CD14-positive monocyte (primary cell): Measurements from ENCODE around the gene KBTBD3. TPM values are rescaled to one million over a fixed set of nuclear protein-coding genes. Genes with fewer than 3 reads are reported as not detected.

Source experiments
- DNase-seq, 3 donors: peaks; one replicate each; pipeline ENCODE4 v3.0.0-alpha.2; 2011 to 2022
- H2AFZ ChIP-seq: 2 replicates; pipeline ENCODE4 v1.6.0; 2012; ENCODE audit warnings: mild to moderate bottlenecking, low read depth, low read length, inconsistent platforms; ENCODE audit not compliant: insufficient read depth, poor library complexity, severe bottlenecking
- H3K27ac ChIP-seq, 2 donors: 1 replicate in 1 of 2; 2 replicates in 1 of 2; pipeline ENCODE4 v1.5.1; 2012 to 2013; ENCODE audit warnings: low read length in 2 of 2, control low read depth in 1 of 2, inconsistent platforms in 1 of 2, low read depth in 1 of 2, mild to moderate bottlenecking in 1 of 2
- H3K27me3 ChIP-seq, 2 donors: one replicate each; pipeline versions ENCODE4 v1.6.0 to v1.6.1; 2011 to 2013; ENCODE audit warnings: low read length in 2 of 2; ENCODE audit not compliant: control insufficient read depth in 2 of 2, insufficient read depth in 2 of 2
- H3K36me3 ChIP-seq, 2 donors: replicated peaks in 1 of 2; 1 replicate in 1 of 2; 2 replicates in 1 of 2; pipeline versions ENCODE4 v1.5.1 to v1.6.1; 2012 to 2013; ENCODE audit warnings: low read length in 2 of 2, control low read depth in 1 of 2, inconsistent platforms in 1 of 2, mild to moderate bottlenecking in 1 of 2; ENCODE audit not compliant: insufficient read depth in 2 of 2, control insufficient read depth in 1 of 2
- H3K4me1 ChIP-seq, 2 donors: 1 replicate in 1 of 2; 2 replicates in 1 of 2; pipeline versions ENCODE4 v1.5.1 to v1.6.1; 2012 to 2013; ENCODE audit warnings: low read length in 2 of 2, control low read depth in 1 of 2, inconsistent platforms in 1 of 2, mild to moderate bottlenecking in 1 of 2, moderate library complexity in 1 of 2; ENCODE audit not compliant: insufficient read depth in 2 of 2, control insufficient read depth in 1 of 2
- H3K4me2 ChIP-seq: replicated peaks from 2 replicates; pipeline ENCODE3; 2012; ENCODE audit warnings: low read length, moderate library complexity, mild to moderate bottlenecking; ENCODE audit not compliant: poor library complexity, severe bottlenecking; ENCODE audit errors: extremely low read depth
- H3K4me3 ChIP-seq, 3 experiments: fragments of 200-600 bp in 1 of 3; sonication (generic) in 1 of 3; replicated peaks in 1 of 3; 1 replicate in 2 of 3; 2 replicates in 1 of 3; pipeline ENCODE4 v1.5.1; 2011 to 2013; ENCODE audit warnings: low read length in 3 of 3, mild to moderate bottlenecking in 3 of 3, control low read depth in 2 of 3, low read depth in 2 of 3, inconsistent platforms in 1 of 3, moderate library complexity in 1 of 3
- H3K79me2 ChIP-seq: 2 replicates; pipeline ENCODE4 v1.6.0; 2012; ENCODE audit warnings: mild to moderate bottlenecking, control low read depth, inconsistent platforms, low read length, moderate library complexity; ENCODE audit not compliant: insufficient read depth
- H3K9ac ChIP-seq: 2 replicates; pipeline ENCODE4 v1.6.0; 2017; ENCODE audit warnings: low read length, mild to moderate bottlenecking; ENCODE audit not compliant: insufficient read depth, poor library complexity, severe bottlenecking
- H3K9me3 ChIP-seq, 2 donors: replicated peaks in 1 of 2; 1 replicate in 1 of 2; 2 replicates in 1 of 2; pipeline versions ENCODE4 v1.5.1 to v1.6.1; 2012 to 2013; ENCODE audit warnings: low read length in 2 of 2, control low read depth in 1 of 2; ENCODE audit not compliant: control insufficient read depth in 1 of 2, insufficient read depth in 1 of 2
- H4K20me1 ChIP-seq: 2 replicates; pipeline ENCODE4 v1.6.0; 2012; ENCODE audit warnings: mild to moderate bottlenecking, low read length, control low read depth, moderate library complexity; ENCODE audit not compliant: insufficient read depth
- H3K27ac Mint-ChIP-seq, 7 donors: one replicate each; pipeline ENCODE4 v1.8.0; 2020; ENCODE audit warnings: mild to moderate bottlenecking in 7 of 7, mixed read lengths in 7 of 7, moderate library complexity in 6 of 7, inconsistent platforms in 2 of 7
- H3K27me3 Mint-ChIP-seq, 3 donors: one replicate each; pipeline ENCODE4 v1.8.0; 2021 to 2022; ENCODE audit warnings: low read depth in 3 of 3, mild to moderate bottlenecking in 3 of 3, mixed read lengths in 3 of 3, moderate library complexity in 3 of 3, inconsistent platforms in 1 of 3
- H3K36me3 Mint-ChIP-seq, 2 donors: one replicate each; pipeline ENCODE4 v1.8.0; 2020; ENCODE audit warnings: mixed read lengths in 2 of 2, inconsistent platforms in 1 of 2, mild to moderate bottlenecking in 1 of 2
- H3K4me1 Mint-ChIP-seq: one replicate; pipeline ENCODE4 v1.8.0; 2020; ENCODE audit warnings: mild to moderate bottlenecking, mixed read lengths
- H3K4me3 Mint-ChIP-seq, 2 donors: one replicate each; pipeline ENCODE4 v1.8.0; 2020; ENCODE audit warnings: mild to moderate bottlenecking in 2 of 2, mixed read lengths in 2 of 2, moderate library complexity in 1 of 2
- H3K9me3 Mint-ChIP-seq, 7 donors: one replicate each; pipeline ENCODE4 v1.8.0; 2020 to 2022; ENCODE audit warnings: mixed read lengths in 7 of 7, mild to moderate bottlenecking in 6 of 7, moderate library complexity in 6 of 7, inconsistent platforms in 2 of 7
- WGBS: methylation state at CpG from one replicate; pipeline ENCODE4 v1.1.5; 2013; ENCODE audit warnings: missing lambda C conversion rate; ENCODE audit not compliant: insufficient coverage; 5-methylcytosine and 5-hydroxymethylcytosine counted together
- intact Hi-C, 2 donors: fragments of 100-400 bp; cut with micrococcal nuclease; formaldehyde crosslinking; loops; one replicate each; pipeline versions ENCODE4 v1.15.0 to v1.15.1; 2023
- polyA plus RNA-seq, 3 donors: library from polyadenylated mRNA; depleted of rRNA in 1 of 3; unstranded in 2 of 3; stranded (reverse) in 1 of 3; fragments of 300-500 nt in 2 of 3; fragments of >200 nt in 1 of 3; fragmentation: Illumina TruSeq in 2 of 3; gene quantifications; 1 replicate in 2 of 3; 2 replicates in 1 of 3; pipeline ENCODE4 v1.2.3, GENCODE V29; 2012 to 2021
- TF ChIP-seq, protein P1 (sequence below): fragments of 200-600 bp; IDR thresholded peaks from one replicate; pipeline ENCODE4 v1.8.0; 2022; ENCODE audit warnings: antibody characterized with exemption, mild to moderate bottlenecking

The KBTBD3 gene
- polyA plus RNA-seq, 3 donors, result 1.5 to 5.9 (median 2.6) TPM

DNA sequence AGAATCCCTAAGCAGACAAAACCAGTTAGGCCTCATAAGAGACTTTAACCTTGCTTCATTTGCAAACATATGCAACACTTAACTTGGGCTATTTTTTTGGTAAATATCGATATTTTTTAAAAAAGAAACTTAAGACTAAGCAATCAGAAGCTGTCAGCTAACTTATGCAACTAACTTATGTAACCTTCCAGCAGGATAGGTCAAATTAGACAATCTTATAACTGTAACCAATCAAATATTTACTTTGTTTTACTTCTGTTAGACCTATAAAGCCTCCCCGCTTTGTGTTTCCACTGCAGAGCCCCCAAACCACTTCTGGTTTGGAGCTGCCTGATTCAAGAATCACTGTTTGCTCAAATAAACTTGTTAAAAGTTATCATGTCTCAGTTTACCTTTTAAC lies 63.1 kb downstream of the KBTBD3 start:
- peaks cover 2 to 4% of the 10 kb centered on the region in 2 donors for H3K9me3 ChIP-seq
- H3K79me2 ChIP-seq, result peaks cover 60% of the 10 kb centered on the region
- peaks cover 17% of the 10 kb centered on the region for H3K4me1 Mint-ChIP-seq
- peaks cover 5% of the 10 kb centered on the region for H4K20me1 ChIP-seq
- H3K27me3 ChIP-seq, result no peaks in the 10 kb centered on the region
- H2AFZ ChIP-seq, result no peak overlapping the region
- intact Hi-C loops, result no loop called here
- TF ChIP-seq, protein P1, sequence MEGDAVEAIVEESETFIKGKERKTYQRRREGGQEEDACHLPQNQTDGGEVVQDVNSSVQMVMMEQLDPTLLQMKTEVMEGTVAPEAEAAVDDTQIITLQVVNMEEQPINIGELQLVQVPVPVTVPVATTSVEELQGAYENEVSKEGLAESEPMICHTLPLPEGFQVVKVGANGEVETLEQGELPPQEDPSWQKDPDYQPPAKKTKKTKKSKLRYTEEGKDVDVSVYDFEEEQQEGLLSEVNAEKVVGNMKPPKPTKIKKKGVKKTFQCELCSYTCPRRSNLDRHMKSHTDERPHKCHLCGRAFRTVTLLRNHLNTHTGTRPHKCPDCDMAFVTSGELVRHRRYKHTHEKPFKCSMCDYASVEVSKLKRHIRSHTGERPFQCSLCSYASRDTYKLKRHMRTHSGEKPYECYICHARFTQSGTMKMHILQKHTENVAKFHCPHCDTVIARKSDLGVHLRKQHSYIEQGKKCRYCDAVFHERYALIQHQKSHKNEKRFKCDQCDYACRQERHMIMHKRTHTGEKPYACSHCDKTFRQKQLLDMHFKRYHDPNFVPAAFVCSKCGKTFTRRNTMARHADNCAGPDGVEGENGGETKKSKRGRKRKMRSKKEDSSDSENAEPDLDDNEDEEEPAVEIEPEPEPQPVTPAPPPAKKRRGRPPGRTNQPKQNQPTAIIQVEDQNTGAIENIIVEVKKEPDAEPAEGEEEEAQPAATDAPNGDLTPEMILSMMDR, result no peak
- H3K36me3 ChIP-seq, result peaks cover 18 to 44% of the 10 kb centered on the region in 2 donors
- no peak overlapping the region for H3K4me2 ChIP-seq
- H3K9ac ChIP-seq, result no peak overlapping the region
- H3K27ac ChIP-seq, result no peak overlapping the region
- no peak overlapping the region for H3K4me3 ChIP-seq
- WGBS, result 91% methylated on average over 1 of the region's 2 CpGs
- H3K9me3 Mint-ChIP-seq, result peaks cover 0 to 14% (median 3%) of the 10 kb centered on the region in 7 donors
- H3K4me1 ChIP-seq, result peaks cover 0 to 6% of the 10 kb centered on the region in 2 donors
- no peak for DNase-seq
- peaks cover 36 to 48% of the 10 kb centered on the region in 2 donors for H3K36me3 Mint-ChIP-seq
- no peak overlapping the region for H3K4me3 Mint-ChIP-seq
- H3K27ac Mint-ChIP-seq, result no peak overlapping the region
- H3K27me3 Mint-ChIP-seq, result no peaks in the 10 kb centered on the region

DNA sequence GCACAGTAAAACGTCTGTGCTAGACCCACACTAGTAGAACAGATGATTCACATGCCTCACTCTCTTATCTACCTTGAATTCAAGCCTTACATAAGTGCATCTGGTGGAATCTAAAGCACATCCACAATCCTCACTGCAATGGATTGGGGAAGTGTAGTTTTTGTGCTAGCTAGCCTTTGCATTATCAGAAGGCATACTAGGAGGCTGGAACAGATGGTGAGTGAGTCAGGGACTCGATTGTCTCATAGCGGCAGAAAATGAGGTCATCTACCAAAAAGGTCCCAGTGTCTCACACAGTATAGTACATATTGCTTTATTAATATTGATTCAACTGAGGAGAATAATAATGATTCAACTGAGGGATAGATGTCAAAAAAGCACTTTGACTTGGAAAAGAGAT lies 64.4 kb downstream of the KBTBD3 start:
- no peak overlapping the region for H2AFZ ChIP-seq

More for the DNA sequence above, 64.4 kb downstream of the KBTBD3 start:
- peaks cover 21 to 56% of the 10 kb centered on the region in 2 donors for H3K36me3 ChIP-seq
- no peak overlapping the region for H3K4me3 ChIP-seq
- Mint-ChIP-seq H3K27ac (no peak overlapping the region), H3K4me3 (no peak overlapping the region), H3K36me3 (peaks cover 43 to 55% of the 10 kb centered on the region in 2 donors), H3K27me3 (no peaks in the 10 kb centered on the region), H3K4me1 (peaks cover 13% of the 10 kb centered on the region), H3K9me3 (peaks cover 0 to 16% (median 3%) of the 10 kb centered on the region in 7 donors)
- no CpG with 5 or more reads among the region's 3 CpGs for WGBS
- intact Hi-C loops, result no loop called here
- no peak for DNase-seq
- TF ChIP-seq, protein P1, result no peak
- peaks cover 5% of the 10 kb centered on the region for H4K20me1 ChIP-seq
- peaks cover 2 to 4% of the 10 kb centered on the region in 2 donors for H3K9me3 ChIP-seq
- no peak overlapping the region for H3K9ac ChIP-seq
- no peak overlapping the region for H3K4me2 ChIP-seq
- peaks cover 0 to 6% of the 10 kb centered on the region in 2 donors for H3K4me1 ChIP-seq
- no peak overlapping the region for H3K27ac ChIP-seq
- H3K79me2 ChIP-seq, result peaks cover 48% of the 10 kb centered on the region
- H3K27me3 ChIP-seq, result no peaks in the 10 kb centered on the region
